Measurements from ENCODE around the gene FCER1G. TPM values are rescaled to one million over a fixed set of nuclear protein-coding genes. Genes with fewer than 3 reads are reported as not detected.

Gene FCER1G
- 0.97 TPM in 1 of 2 replicates, not detected in the other for total RNA-seq

DNA sequence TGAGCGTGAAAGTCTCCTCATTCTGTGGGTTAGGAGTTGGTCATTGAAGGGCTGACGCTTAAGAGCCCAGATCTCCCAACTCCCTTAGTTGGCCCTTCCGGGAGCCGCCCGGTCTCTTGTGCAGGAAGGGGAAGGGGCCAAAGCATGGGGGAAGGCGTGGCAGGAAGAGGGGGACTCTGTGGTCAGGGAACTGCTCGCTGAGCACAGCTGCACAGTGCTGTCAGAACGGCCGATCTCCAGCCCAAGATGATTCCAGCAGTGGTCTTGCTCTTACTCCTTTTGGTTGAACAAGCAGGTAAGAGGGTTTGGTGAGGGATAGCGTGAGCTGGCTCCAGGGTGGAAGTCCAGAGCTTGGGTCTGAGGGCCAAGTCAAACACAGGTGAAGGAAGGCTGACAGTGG is at the start of gene FCER1G:
Gene FCER1G, plus strand, starts transcription at position 220 of the 400 bp plus-strand sequence. Its CDS starts 27 bp downstream, at position 247.

DNA sequence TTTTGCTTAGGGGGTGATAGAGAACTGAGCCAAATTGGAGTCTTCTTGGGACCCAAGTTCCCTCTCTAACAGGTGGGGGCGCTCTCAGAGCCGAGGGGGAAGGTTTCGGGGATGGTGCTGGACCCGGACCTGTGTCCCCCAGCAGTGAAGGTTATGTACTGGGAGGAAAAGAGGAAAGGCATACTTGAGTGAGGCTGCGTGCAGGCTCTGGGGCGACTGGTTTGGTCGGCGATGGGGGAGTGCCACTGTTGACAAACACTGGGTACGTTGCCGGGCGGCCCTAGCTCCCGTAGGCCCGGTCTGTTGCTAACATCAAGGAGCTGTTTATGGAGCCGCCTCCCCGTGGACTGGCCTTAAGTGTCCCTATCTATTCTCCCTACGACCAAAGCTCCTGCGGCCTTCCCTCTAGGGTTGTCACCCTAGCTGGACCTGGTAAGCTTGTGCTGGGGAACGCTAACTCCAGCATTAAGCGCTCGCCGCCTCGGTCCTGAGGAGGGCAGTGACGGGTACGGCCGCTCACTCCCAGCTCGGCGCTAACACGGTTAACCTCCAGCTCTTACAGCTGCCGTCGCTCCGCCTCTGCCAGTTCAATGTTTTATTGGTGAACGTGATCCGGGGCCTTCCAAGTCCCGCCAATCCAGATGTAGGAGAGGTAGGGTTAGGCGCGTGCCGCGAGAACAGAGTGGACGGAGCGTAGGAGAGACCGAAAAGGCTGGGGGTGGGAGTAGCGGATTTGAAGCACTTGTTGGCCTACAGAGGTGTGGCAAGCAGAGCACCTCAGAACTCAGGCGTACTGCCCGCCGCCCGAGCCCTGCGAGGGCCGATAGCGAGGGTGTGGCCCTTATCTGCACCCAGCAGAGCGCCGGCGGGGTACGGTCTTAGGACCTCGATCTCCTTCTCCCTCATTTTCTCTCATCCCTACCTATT is 49.1 kb upstream of the FCER1G start, which contains the start of gene PPOX:
Gene PPOX, plus strand, starts transcription at position 685 of the 927 bp plus-strand sequence. CDS start 422 bp downstream, outside the sequence.

DNA sequence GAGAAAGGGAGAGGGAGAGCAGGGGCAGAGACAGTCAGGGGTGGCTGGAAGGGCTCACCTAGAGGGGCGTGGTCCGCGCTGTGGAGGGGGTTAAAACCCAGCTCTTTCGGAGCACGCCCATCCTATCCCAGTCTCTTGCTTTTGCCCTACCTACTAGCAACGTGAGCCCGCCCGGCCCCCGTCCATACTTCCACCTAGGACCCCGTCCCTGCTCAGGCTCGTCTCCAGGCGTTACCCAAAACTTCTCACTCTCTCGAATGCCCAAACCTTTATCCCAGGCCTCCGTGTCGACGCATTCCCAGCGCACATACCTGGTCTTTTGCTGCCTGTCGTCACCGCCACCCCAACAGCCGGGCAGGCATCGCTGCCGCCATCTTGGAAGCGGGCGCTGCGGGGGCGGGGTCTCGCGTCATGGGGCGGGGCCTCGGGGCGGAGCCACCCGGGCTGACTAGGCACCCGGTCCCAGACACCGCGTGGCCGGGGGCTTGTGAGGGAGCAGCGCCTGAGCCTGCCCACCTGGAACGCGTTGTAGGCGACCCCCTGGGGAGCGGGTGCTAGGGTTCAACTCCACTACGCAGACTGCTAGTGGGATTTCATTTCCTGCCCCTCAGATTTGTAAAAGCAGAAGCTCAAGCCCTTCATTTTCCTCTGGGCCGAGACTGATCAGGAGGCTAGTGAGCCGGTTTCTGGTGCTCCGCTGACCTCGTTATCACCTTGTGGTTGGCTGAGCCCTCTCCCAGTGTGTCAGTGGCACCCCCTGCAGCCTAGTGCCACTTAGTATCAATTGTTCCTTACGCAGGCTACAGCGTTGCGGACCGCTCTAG is 37.8 kb upstream of the FCER1G start, which contains the start of gene B4GALT3:
Gene B4GALT3, minus strand, starts transcription at position 396 of the 824 bp plus-strand sequence. CDS start 1,447 bp downstream, outside the sequence.

DNA sequence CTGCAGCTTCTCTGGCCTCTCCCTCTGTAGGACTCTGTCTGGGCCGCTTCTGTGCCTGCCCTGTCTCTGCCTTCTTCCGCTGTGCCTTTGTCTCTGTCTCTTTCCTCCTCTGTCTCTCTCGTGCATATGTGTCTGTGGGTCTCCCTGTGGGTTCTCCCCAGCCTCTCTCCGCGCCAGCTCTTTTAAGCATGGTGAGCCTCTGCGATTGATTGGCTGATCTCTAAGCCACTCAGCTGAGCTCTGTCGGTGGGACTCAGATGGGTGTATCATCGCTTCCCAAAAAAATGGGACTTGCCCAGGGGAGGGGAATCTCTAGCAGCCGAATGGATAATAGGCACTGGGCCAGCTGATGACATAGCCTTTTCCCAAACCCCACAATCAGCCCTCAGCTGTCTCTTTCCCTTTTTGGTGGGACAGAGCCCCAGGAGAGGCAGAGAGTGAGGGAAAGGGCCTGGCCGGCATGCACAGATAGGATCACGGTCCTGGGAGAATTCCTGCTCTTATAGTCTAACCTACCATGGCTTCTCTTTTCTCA is 16.1 kb upstream of the FCER1G start, which contains the start of gene ADAMTS4:
Gene ADAMTS4, minus strand, starts transcription at position 158 of the 535 bp plus-strand sequence. CDS start 427 bp downstream, outside the sequence.

DNA sequence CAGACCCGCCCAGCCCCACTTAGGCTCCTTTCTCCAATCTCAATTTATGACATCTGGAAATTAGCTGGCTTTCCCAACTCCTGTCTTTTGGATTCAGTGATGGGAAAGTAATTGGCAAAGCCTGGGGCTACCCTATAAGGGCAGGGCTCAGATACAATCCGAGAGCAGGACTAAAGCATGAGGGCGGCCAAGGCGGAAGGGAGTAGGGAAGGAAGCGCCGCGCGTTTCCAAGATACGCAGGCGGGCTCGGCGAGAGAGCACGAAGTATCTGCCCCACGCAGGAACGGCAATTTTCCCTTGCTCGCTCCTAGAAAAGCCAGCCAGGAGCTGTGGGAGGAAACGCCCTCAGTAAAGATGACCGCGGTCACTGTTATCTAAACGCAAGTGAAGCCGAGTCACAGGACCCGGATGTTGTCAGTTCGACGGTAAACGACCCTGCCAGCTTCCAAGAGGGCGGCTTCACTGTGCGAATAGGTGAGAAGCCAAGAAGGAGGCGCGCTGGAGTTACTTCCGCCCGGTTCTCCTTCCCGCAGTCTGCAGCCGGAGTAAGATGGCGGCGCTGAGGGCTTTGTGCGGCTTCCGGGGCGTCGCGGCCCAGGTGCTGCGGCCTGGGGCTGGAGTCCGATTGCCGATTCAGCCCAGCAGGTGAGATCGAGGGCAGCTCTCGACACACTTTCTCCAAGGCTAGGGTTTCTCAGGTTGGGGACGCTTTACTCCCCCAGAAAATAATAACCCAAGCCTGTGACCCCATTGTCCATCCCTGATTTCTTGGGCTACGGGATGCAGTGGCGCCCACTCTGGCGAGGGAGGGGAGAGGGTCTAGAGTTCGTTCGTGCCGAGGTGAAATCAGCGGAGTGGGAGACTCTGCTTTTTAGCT is 13.0 kb upstream of the FCER1G start, which contains the start of gene NDUFS2:
Gene NDUFS2, plus strand, starts transcription at position 532 of the 877 bp plus-strand sequence. Its CDS starts 19 bp downstream, at position 551.

DNA sequence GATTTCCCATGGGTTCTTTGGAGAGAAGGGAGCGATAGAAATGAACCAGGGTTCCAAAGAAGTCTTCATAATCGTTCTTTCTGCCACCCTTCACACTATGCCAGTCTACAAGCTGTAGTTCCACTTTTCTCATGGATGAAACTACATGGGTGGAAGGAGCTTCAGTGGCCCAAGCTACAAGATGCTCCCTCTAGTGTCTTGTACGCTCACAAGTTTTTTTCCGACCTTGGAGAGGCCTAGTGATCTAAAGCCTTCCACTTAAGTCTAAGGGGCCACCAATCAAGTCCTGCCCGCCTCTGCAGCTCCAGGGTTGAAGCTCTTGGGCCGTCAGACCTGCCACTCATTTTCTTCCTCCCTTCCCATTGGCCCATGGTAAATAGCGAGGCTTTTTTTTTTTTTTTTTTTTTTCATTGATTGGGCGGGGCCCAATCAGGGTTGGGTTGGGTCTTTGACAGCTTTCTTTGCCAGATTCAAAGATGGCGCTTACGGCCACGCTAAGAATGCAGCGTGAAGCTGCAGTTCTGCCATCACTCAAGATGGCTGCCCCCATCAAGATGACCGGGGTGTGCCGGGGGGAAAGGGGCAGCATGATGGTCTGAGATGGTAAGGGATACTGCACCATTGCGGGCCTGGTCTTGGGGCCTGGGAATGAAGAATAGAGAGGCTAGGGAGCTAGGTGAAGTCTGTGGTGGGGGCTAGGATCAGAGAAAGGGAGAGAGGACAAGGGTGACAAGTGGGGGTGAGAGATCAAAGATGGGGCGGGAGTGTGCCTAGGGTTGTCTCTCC is 10.6 kb downstream of the FCER1G start, which contains the start of gene TOMM40L:
Gene TOMM40L, plus strand, starts transcription at position 527 of the 786 bp plus-strand sequence. CDS start 430 bp downstream, outside the sequence.

DNA sequence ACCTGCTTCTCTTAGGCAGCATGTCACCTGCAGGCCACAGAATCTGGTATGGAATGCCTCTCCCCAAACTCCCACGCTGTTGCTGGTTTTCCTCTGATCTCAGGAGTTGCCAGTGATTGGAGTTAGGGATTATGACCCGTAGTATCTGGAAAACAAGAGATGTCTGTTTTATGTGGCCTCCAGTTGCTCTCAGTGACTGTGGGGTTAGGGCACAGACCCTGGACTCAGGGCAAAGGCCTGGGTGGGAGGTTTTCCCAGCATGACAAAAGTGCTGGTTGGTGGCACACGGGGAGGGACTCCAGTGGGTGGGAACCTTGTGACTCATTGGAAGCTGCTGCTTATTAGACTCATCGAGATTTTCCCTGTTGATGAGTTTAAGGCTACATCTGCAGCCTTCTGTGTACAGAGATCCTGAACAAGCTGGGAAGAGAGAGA is 23.0 kb downstream of the FCER1G start, which contains the start of gene NR1I3:
Gene NR1I3, minus strand, starts transcription at position 165 of the 435 bp plus-strand sequence. CDS start 1,638 bp downstream, outside the sequence.

DNA sequence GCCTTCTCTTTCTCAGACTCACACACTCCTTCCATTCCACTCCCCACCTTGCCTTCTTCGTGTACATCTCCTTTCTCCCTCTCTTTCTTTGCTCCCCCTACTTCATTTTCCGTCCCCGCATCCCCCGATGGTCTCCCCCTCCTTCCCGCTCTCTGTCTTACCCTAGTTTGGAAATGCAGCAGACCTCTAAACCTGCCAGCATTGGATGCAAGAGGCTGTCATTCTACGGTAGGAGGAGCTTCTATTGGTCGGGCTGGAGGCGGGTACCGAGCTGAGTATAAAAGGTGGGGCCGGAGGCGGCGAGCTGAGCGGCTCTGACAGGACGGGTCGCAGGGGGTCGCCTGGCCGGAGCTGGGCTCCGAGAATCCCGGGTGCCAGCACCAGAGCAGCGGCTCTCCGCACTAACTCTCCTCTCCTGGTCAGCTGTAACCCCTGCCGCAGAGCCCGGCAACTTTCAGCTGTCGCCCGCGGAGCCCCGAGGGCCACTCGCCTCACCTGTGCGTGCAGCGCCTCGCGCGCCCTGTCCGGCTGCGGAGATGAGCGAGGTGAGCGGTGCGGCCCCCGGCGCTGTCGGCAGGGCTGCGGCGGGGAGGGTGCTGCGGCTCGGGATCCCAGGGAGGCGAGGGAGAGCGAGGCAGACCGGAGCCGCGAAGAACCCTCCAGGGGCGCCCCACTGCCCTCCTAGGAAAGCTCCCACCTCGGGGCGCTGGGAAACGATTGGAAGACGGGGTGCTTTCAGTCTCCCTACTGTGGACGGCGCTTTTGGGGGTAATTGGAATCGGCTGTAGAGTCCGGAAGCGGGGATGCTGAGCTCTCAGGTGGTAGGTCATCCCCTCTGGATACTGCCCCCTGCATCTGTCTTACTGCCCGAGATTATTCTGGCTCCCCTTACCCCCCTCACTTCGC is 43.6 kb downstream of the FCER1G start, which contains the start of gene PCP4L1:
Gene PCP4L1, plus strand, starts transcription at position 307 of the 906 bp plus-strand sequence. Its CDS starts 230 bp downstream, at position 537.

Other genes with a start within 250 kb of the FCER1G start
- gene F11R, start 194.1 kb upstream of the FCER1G start, total RNA-seq = 2.1 and 3.6 TPM in 2 replicates
- gene TSTD1, start 176.3 kb upstream of the FCER1G start, total RNA-seq = 1.5 TPM in 1 of 2 replicates, not detected in the other
- 60.5 and 62.1 TPM in 2 replicates for gene USF1, start 169.3 kb upstream of the FCER1G start, total RNA-seq
- not detected in 2 replicates for gene ARHGAP30, start 145.4 kb upstream of the FCER1G start, total RNA-seq
- 0.12 and 0.49 TPM in 2 replicates for gene NECTIN4, start 125.7 kb upstream of the FCER1G start, total RNA-seq
- gene KLHDC9, start 116.9 kb upstream of the FCER1G start, total RNA-seq = 0.65 and 2.2 TPM in 2 replicates
- gene PFDN2, start 97.3 kb upstream of the FCER1G start, total RNA-seq = 10.7 and 14.1 TPM in 2 replicates
- gene NIT1, start 97.2 kb upstream of the FCER1G start, total RNA-seq = 29.9 and 32.1 TPM in 2 replicates
- gene DEDD, start 82.6 kb upstream of the FCER1G start, total RNA-seq = 42.4 and 47.7 TPM in 2 replicates
- 56.3 and 58.4 TPM in 2 replicates for gene UFC1, start 61.3 kb upstream of the FCER1G start, total RNA-seq
- gene USP21, start 55.8 kb upstream of the FCER1G start, total RNA-seq = 7.9 and 10.1 TPM in 2 replicates
- 7.6 and 8.6 TPM in 2 replicates for gene PPOX, start 48.9 kb upstream of the FCER1G start, total RNA-seq
- 18.2 and 22.4 TPM in 2 replicates for gene B4GALT3, start 37.8 kb upstream of the FCER1G start, total RNA-seq
- 15.5 and 21.4 TPM in 2 replicates for gene ADAMTS4, start 16.2 kb upstream of the FCER1G start, total RNA-seq
- 80.5 and 94.1 TPM in 2 replicates for gene NDUFS2, start 12.9 kb upstream of the FCER1G start, total RNA-seq
- not detected in 2 replicates for gene APOA2, start 8.3 kb downstream of the FCER1G start, total RNA-seq
- gene TOMM40L, start 10.8 kb downstream of the FCER1G start, total RNA-seq = 13.3 and 13.5 TPM in 2 replicates
- not detected in 2 replicates for gene NR1I3, start 22.9 kb downstream of the FCER1G start, total RNA-seq
- gene PCP4L1, start 43.5 kb downstream of the FCER1G start, total RNA-seq = not detected in 2 replicates
- 0.32 and 0.49 TPM in 2 replicates for gene MPZ, start 94.7 kb downstream of the FCER1G start, total RNA-seq
- gene SDHC, start 99.1 kb downstream of the FCER1G start, total RNA-seq = 24.7 and 63.3 TPM in 2 replicates
- gene CFAP126, start 152.6 kb downstream of the FCER1G start, total RNA-seq = not detected in 2 replicates